ENCODE results near the gene ABCB10.
"Not testable (repeated sequence)": the region's sequence is repeated elsewhere in the genome, so short reads cannot be mapped to it uniquely, and the experiment has no call there.

The ABCB10 gene

GRCh38 chr1:229558460-229559335 lies at the start of gene ABCB10:
ABCB10 (minus strand) TSS chr1:229558707; CDS start chr1:229558652, 55 bp downstream.
- DNase-seq (ENCODE audit: low read depth in 2 of 2): peak; percentile 50 to 75

GRCh38 chr1:229607370-229607769 lies 48.9 kb upstream of the ABCB10 start:
- DNase-seq (ENCODE audit: low read depth in 2 of 2): no peak

- DNase-seq (ENCODE audit: low read depth in 2 of 2): no peak
Measured at GRCh38 chr1:229603371-229604005, 45.0 kb upstream of the ABCB10 start.

GRCh38 chr1:229600229-229600628 lies 41.7 kb upstream of the ABCB10 start:
- DNase-seq (ENCODE audit: low read depth in 2 of 2): no peak

GRCh38 chr1:229599218-229599954 lies 40.9 kb upstream of the ABCB10 start:
- DNase-seq (ENCODE audit: low read depth in 2 of 2): no peak

GRCh38 chr1:229597877-229598276 lies 39.4 kb upstream of the ABCB10 start:
- DNase-seq (ENCODE audit: low read depth in 2 of 2): no peak

- DNase-seq (ENCODE audit: low read depth in 2 of 2): no peak
Measured at GRCh38 chr1:229596925-229597699, 38.6 kb upstream of the ABCB10 start.

- DNase-seq (ENCODE audit: low read depth in 2 of 2): not testable (repeated sequence)
Measured at GRCh38 chr1:229595876-229596275, 37.4 kb upstream of the ABCB10 start.

GRCh38 chr1:229594227-229595008 lies 35.9 kb upstream of the ABCB10 start:
- DNase-seq (ENCODE audit: low read depth in 2 of 2): no peak

- no peak for DNase-seq (ENCODE audit: low read depth in 2 of 2)
Measured at GRCh38 chr1:229593800-229594199, 35.3 kb upstream of the ABCB10 start.

GRCh38 chr1:229590119-229590518 lies 31.6 kb upstream of the ABCB10 start:
- no peak for DNase-seq (ENCODE audit: low read depth in 2 of 2)

GRCh38 chr1:229585338-229585737 lies 26.8 kb upstream of the ABCB10 start:
- no peak for DNase-seq (ENCODE audit: low read depth in 2 of 2)

GRCh38 chr1:229582715-229583114 lies 24.2 kb upstream of the ABCB10 start:
- DNase-seq (ENCODE audit: low read depth in 2 of 2): no peak

- no peak for DNase-seq (ENCODE audit: low read depth in 2 of 2)
Measured at GRCh38 chr1:229582011-229582694, 23.6 kb upstream of the ABCB10 start.

GRCh38 chr1:229581485-229581884 lies 23.0 kb upstream of the ABCB10 start:
- no peak for DNase-seq (ENCODE audit: low read depth in 2 of 2)

- no peak for DNase-seq (ENCODE audit: low read depth in 2 of 2)
Measured at GRCh38 chr1:229579059-229579673, 20.7 kb upstream of the ABCB10 start.

- no peak for DNase-seq (ENCODE audit: low read depth in 2 of 2)
Measured at GRCh38 chr1:229578168-229579058, 19.9 kb upstream of the ABCB10 start.

- no peak for DNase-seq (ENCODE audit: low read depth in 2 of 2)
Measured at GRCh38 chr1:229574679-229575442, 16.4 kb upstream of the ABCB10 start.
